GM12801 (cell line): Measurements from ENCODE around the gene EEFSEC.

Source experiments
- TF ChIP-seq, protein P1 (sequence below): IDR thresholded peaks from one replicate; pipeline ENCODE4 v1.5.1; 2011; ENCODE audit warnings: control low read depth; ENCODE audit not compliant: insufficient read length; ENCODE audit errors: extremely low read depth

The EEFSEC gene

DNA sequence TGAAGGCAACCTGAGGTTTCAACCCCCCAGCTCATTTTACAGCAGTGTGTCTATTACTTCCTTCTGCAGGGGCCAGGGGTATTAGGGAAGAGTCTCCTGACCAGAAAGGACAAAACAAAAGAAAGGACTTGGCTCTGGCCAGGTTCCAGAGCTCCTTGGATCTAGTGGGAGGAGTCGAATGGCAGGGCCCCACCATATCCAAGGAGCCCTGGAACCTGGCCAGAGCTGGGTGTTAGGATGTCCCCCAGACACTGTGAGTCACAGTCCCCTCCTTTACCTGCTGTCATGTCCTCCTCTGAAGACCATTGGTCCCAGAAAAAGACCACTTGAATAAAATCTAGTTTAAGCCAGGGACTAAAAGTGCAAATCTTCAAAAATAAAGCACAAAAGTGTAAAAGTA lies 113.2 kb downstream of the EEFSEC start:
- TF ChIP-seq, protein P1, sequence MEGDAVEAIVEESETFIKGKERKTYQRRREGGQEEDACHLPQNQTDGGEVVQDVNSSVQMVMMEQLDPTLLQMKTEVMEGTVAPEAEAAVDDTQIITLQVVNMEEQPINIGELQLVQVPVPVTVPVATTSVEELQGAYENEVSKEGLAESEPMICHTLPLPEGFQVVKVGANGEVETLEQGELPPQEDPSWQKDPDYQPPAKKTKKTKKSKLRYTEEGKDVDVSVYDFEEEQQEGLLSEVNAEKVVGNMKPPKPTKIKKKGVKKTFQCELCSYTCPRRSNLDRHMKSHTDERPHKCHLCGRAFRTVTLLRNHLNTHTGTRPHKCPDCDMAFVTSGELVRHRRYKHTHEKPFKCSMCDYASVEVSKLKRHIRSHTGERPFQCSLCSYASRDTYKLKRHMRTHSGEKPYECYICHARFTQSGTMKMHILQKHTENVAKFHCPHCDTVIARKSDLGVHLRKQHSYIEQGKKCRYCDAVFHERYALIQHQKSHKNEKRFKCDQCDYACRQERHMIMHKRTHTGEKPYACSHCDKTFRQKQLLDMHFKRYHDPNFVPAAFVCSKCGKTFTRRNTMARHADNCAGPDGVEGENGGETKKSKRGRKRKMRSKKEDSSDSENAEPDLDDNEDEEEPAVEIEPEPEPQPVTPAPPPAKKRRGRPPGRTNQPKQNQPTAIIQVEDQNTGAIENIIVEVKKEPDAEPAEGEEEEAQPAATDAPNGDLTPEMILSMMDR, result no peak

DNA sequence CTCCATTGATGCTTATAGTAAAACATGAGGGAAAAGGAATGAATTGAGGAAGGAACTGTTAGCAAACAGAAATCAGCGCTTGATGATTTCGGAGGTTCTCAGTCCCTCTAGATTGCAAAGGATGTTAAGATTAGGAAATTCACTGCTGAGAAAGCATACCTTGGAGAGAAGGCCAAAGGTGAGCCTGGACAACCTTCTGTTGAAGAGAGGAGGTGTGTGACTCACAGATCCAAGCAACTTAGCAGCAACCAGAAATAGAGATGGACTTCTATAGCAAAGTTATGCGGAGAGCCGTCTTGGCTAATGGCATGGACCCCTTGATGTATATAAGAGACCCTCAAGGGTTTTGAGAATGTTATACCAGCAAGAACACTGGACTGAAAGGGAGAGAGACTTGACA lies 114.3 kb downstream of the EEFSEC start:
- TF ChIP-seq, protein P1, result no peak

DNA sequence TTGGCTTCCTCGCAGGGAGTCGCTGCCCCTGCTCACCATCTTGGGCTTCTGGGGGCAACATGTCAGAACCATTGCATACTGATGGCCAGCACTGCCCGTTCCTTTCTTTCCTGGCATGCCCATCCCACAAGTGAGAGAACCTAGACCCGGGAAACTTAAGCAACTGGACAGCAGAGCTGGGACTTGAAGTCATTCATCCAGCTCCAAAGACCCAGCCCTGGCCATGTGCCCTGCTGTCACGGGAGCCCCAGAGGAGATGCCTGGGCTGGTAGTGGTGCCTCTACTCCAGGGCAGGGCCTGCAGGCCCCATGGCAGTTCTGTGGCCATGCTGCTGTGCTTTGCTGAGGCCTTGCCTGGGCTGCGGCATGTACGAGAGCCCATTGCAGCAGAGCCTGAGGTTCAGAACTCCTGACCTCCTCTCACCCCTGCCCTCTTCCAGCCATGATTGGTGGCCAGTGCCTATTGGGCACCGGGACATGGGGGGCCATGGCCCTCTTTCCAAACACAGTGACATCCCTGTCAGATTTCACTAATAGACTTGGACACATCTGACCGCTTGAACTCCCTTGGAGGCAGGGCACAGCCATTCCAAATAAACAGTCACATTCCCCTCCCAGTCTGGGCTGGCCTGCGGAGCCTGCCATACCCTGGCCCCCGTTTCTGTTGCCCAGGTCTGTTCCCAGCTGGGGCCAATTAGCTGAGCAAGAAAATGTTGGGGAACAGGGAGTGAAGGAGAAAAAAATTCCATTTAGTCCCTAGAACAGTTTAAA lies 115.9 kb downstream of the EEFSEC start:
- TF ChIP-seq, protein P1, result no peak

DNA sequence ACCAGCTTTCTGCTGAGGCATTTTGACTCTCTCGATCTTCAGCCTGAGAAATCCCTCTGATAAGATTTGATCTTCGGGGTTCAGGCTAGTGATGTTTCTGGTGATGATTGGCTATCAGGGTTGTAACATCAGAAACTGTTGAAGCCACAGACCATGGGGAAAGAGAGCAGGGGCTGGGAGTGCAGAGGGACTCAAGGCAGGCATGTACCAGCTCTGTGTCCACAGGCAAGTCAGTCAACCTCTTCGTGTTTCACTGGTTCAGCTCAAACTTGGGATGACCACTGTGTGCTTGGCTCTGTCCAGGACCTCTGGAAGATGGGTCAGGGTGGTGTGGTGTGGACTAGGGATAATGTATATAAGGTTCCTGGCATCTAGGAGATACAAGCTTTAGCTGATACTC lies 116.5 kb downstream of the EEFSEC start:
- TF ChIP-seq, protein P1, result no peak

DNA sequence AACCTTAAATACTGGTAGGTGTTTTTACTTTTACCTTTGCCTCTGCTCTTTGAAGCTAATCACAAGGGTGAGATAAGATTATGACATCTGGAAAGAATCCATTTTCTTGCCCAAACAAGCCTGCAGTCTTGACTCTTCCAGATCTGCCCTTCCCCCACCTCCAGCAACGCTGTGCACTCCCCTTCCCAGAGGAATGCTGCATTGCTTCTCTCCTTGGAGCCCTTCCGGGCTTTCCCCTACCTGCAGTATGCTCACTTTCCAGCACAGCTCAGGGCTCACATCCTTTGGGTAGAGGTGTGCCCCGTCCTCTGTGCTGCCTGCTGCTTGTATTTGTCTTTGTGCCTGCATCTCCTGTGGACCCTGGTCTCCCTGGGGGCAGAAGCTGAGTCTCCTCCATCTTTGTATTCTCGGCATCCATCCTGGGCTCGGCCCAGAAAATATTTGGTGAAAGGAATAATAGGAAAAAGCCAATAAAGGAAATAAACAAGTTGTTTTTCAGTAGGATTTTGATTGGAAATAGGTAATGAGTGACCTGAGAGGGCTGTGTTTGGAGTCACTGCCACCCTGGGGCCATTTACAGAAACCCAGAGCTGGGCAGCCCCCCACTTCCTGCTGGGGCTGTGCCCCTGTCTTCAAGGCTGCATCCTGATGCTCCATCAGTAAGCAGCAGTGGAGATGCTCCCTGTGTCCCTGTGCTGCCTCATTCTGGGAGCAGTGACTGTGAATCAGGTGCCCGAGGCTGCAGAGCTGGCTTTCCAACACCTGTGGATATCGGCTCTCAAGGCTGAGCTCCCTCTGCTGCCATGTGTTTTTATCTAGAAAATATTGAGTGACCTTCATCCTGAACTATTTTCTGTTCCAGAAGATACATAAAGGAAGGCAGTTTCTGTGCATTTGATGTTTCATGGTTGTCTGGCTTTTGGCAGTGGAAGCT lies 117.5 kb downstream of the EEFSEC start:
- TF ChIP-seq, protein P1, result no peak

DNA sequence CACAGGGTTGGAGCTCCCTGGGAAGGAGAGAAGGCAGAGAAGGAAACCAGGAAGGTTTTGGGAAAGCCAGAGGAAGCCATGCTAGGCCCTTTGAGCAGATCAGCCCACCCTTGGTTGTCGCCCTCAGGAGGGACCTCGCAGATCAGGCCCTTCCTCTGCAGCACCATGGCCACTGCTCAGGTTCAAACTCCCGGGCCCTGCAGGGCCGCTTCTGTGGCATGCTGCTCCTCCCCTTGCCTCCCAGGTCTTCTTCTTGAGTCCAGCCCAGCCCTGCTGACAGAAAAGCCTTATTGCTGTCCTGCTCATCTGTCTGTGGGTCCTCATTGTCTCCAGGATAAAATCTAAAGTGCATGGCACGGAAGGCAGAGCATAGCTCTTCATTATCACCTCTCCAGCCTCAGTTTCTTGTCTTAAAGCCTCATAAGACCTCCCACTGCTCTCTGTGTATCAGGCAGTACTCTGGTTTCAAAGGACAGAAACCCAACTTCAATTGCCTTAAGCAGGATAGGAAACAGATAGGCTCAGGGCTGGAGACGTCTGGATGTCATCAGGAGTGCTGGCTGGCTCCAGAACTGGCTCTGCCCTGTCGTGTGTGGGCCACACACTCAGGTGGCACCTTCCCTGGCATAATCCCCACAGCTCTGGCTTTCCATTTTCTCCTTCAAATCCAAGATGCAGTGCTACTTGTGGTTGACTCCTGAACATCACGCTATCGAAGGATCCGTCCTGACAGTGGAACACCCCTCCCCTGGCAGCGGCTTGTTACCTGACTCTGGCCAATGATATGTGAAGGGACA lies 118.5 kb downstream of the EEFSEC start:
- TF ChIP-seq, protein P1, result no peak
